Loucy (cell line): ENCODE data around the gene CORT.

Experiments used
- H2AFZ ChIP-seq: fragments of 200-600 bp; sonication (generic); 2 replicates; pipeline ENCODE4 v1.6.0; 2016; ENCODE audit warnings: antibody characterized with exemption, mild to moderate bottlenecking, low read length, moderate library complexity
- H3F3A ChIP-seq: fragments of 200-600 bp; 2 replicates; pipeline ENCODE4 v1.6.0; 2016; ENCODE audit warnings: antibody characterized with exemption, low read depth, mild to moderate bottlenecking
- H3K27me3 ChIP-seq: fragments of 200-600 bp; sonication (generic); 2 replicates; pipeline ENCODE4 v1.6.1; 2014; ENCODE audit warnings: low read length, mild to moderate bottlenecking; ENCODE audit not compliant: insufficient read depth, poor library complexity, severe bottlenecking
- H3K36me3 ChIP-seq: fragments of 200-600 bp; sonication (generic); 2 replicates; pipeline ENCODE4 v1.6.1; 2016; ENCODE audit warnings: low read length; ENCODE audit not compliant: insufficient read depth
- H3K4me1 ChIP-seq: fragments of 200-600 bp; sonication (generic); 2 replicates; pipeline ENCODE4 v1.5.1; 2014; ENCODE audit warnings: low read length, mild to moderate bottlenecking; ENCODE audit not compliant: insufficient read depth, poor library complexity, severe bottlenecking
- H3K4me2 ChIP-seq: fragments of 200-600 bp; sonication (generic); 2 replicates; pipeline ENCODE4 v1.6.0; 2014; ENCODE audit warnings: antibody characterized with exemption, low read length, low read depth, mild to moderate bottlenecking; ENCODE audit not compliant: poor library complexity, severe bottlenecking
- H3K4me3 ChIP-seq: fragments of 200-600 bp; sonication (generic); 2 replicates; pipeline ENCODE4 v1.5.1; 2014; ENCODE audit warnings: low read length, mild to moderate bottlenecking, mixed read lengths; ENCODE audit not compliant: poor library complexity, severe bottlenecking
- H3K79me2 ChIP-seq: fragments of 200-600 bp; sonication (generic); 2 replicates; pipeline ENCODE4 v1.6.1; 2014; ENCODE audit warnings: low read length; ENCODE audit not compliant: insufficient read depth
- H3K9ac ChIP-seq: fragments of 200-600 bp; sonication (generic); 2 replicates; pipeline ENCODE4 v1.6.0; 2014; ENCODE audit warnings: mild to moderate bottlenecking, low read depth, low read length, moderate library complexity; ENCODE audit not compliant: poor library complexity, severe bottlenecking
- H3K9me2 ChIP-seq: fragments of 200-600 bp; sonication (generic); replicated peaks from 2 replicates; pipeline ENCODE4 v1.6.1; 2016; ENCODE audit warnings: low read depth, low read length, mixed read lengths
- H3K9me3 ChIP-seq: fragments of 200-600 bp; sonication (generic); 2 replicates; pipeline ENCODE4 v1.6.1; 2014; ENCODE audit warnings: mild to moderate bottlenecking, antibody characterized with exemption, low read length, low read depth; ENCODE audit not compliant: insufficient read depth
- H4K20me1 ChIP-seq: fragments of 200-600 bp; sonication (generic); 2 replicates; pipeline ENCODE4 v1.6.0; 2014; ENCODE audit warnings: antibody characterized with exemption, low read length, mild to moderate bottlenecking; ENCODE audit not compliant: insufficient read depth, poor library complexity, severe bottlenecking
- CTCF ChIP-seq: fragments of 200-600 bp; sonication (generic); conservative IDR thresholded peaks from 2 replicates; pipeline ENCODE4 v1.5.1; 2014; ENCODE audit warnings: mild to moderate bottlenecking, antibody characterized with exemption, low read length
- EZH2phosphoT487 ChIP-seq: fragments of 200-600 bp; IDR thresholded peaks from 2 replicates; pipeline ENCODE4 v1.6.1; 2018; ENCODE audit warnings: antibody characterized with exemption, mild to moderate bottlenecking, moderate library complexity, borderline replicate concordance

CORT gene

DNA sequence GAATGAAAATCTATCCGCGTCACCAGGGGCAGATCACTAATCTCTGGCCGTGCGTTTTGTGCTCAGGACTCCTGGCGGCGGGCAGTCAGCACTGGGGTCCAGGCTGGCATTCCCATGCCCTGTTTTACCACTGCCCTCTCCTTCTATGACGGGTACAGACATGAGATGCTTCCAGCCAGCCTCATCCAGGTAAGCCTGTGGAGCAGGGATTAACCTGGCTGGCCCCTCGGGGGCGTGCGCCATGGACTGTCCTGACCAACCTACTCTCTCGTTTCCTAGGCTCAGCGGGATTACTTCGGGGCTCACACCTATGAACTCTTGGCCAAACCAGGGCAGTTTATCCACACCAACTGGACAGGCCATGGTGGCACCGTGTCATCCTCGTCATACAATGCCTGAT is 30.5 kb upstream of the CORT start:
- TF ChIP-seq CTCF: no peak
- no peak for TF ChIP-seq EZH2phosphoT487
- Histone ChIP-seq H3K4me2 (no peak overlapping the region), H4K20me1 (no peaks in the 10 kb centered on the region), H3F3A (no peaks in the 10 kb centered on the region; the same call in 1 of the 2 replicates), H3K9ac (no peak overlapping the region), H3K79me2 (no peaks in the 10 kb centered on the region), H2AFZ (no peak overlapping the region), H3K36me3 (peaks cover 59% of the 10 kb centered on the region), H3K9me3 (no peaks in the 10 kb centered on the region), H3K4me1 (peaks cover 16% of the 10 kb centered on the region), H3K9me2 (no peaks in the 10 kb centered on the region), H3K4me3 (no peak overlapping the region), H3K27me3 (no peaks in the 10 kb centered on the region)

GRCh38 chr1:10421637-10422036 is 28.2 kb upstream of the CORT start:
- Histone ChIP-seq H3K4me1 (no peaks in the 10 kb centered on the region), H3K9ac (no peak overlapping the region), H4K20me1 (no peaks in the 10 kb centered on the region), H2AFZ (no peak overlapping the region), H3K79me2 (no peaks in the 10 kb centered on the region), H3F3A (no peaks in the 10 kb centered on the region), H3K9me3 (no peaks in the 10 kb centered on the region), H3K9me2 (no peaks in the 10 kb centered on the region), H3K36me3 (peaks cover 47% of the 10 kb centered on the region), H3K4me2 (no peak overlapping the region), H3K27me3 (no peaks in the 10 kb centered on the region), H3K4me3 (no peak overlapping the region)
- TF ChIP-seq CTCF (no peak), EZH2phosphoT487 (no peak)

DNA sequence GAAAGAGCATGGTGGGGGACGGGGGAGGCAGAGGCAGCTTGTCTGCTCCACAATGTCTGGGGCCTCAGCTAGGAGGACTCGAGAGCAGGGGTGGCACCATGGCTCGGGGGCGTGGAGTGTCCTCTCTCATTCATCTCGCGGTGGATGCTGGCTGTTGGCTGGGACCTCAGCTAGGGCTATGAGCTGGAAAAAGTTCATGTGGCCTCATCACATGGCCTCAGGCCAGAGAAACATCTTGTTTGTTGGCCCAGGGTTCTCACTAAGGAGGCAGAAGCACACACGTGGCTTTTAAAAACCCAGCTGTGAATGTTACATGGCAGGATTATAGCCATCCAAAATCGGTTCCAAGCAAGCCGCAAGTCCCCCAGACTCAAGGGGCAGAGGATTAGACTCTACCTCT is 25.8 kb upstream of the CORT start:
- TF ChIP-seq CTCF (no peak), EZH2phosphoT487 (no peak)
- Histone ChIP-seq H3K36me3 (peaks cover 24% of the 10 kb centered on the region; the same call in 1 of the 2 replicates), H2AFZ (no peak overlapping the region)

More for the DNA sequence above, 25.8 kb upstream of the CORT start:
- Histone ChIP-seq H3K9me3 (no peaks in the 10 kb centered on the region), H3K9me2 (no peaks in the 10 kb centered on the region), H3K79me2 (no peaks in the 10 kb centered on the region), H3K27me3 (no peaks in the 10 kb centered on the region), H3K4me2 (no peak overlapping the region), H3K9ac (no peak overlapping the region), H3K4me1 (no peaks in the 10 kb centered on the region), H3K4me3 (no peak overlapping the region), H4K20me1 (no peaks in the 10 kb centered on the region), H3F3A (no peaks in the 10 kb centered on the region)
